Activated T-cell treated with anti-CD3 and anti-CD28 coated beads, Interleukin-2, amount 50 U/mL, for 72 hours (primary cell): Measurements from ENCODE around the gene PACS2. TPM values are rescaled to one million over a fixed set of nuclear protein-coding genes. Genes with fewer than 3 reads are reported as not detected.

Experiments used
- ATAC-seq, 2 donors: fragments of 150-1000 bp; cut with Tn5 transposase; replicated peaks in 1 of 2; 2 replicates each; pipeline ENCODE4 v1.10.0; 2021; ENCODE audit warnings: moderate library complexity in 2 of 2, mild to moderate bottlenecking in 1 of 2
- DNase-seq, 2 donors: peaks; one replicate each; pipeline ENCODE4 v3.0.0; 2021 to 2022; ENCODE audit warnings: mixed read lengths in 1 of 2
- H3K27ac Mint-ChIP-seq: one replicate; pipeline ENCODE4 v1.8.0; 2022; ENCODE audit warnings: mild to moderate bottlenecking, moderate library complexity, mixed read lengths
- H3K27me3 Mint-ChIP-seq: one replicate; pipeline ENCODE4 v1.8.0; 2022; ENCODE audit warnings: low read depth, mixed read lengths
- H3K36me3 Mint-ChIP-seq, 2 donors: one replicate each; pipeline ENCODE4 v1.8.0; 2022; ENCODE audit warnings: mixed read lengths in 2 of 2, mild to moderate bottlenecking in 1 of 2; ENCODE audit not compliant: insufficient read depth in 2 of 2
- H3K4me1 Mint-ChIP-seq: one replicate; pipeline ENCODE4 v1.8.0; 2022; ENCODE audit warnings: low read depth, mixed read lengths
- H3K4me3 Mint-ChIP-seq, 2 donors: one replicate each; pipeline ENCODE4 v1.8.0; 2022; ENCODE audit warnings: mild to moderate bottlenecking in 2 of 2, mixed read lengths in 2 of 2, moderate library complexity in 2 of 2
- H3K9me3 Mint-ChIP-seq, 2 donors: one replicate each; pipeline ENCODE4 v1.8.0; 2022; ENCODE audit warnings: mixed read lengths in 2 of 2
- total RNA-seq, 2 donors: library from RNA; stranded (reverse); gene quantifications; one replicate each; pipeline ENCODE4 v1.2.3, GENCODE V29; 2022

Gene PACS2
- total RNA-seq, 2 donors from 2014 or later: 36.5 to 44.9 TPM

DNA sequence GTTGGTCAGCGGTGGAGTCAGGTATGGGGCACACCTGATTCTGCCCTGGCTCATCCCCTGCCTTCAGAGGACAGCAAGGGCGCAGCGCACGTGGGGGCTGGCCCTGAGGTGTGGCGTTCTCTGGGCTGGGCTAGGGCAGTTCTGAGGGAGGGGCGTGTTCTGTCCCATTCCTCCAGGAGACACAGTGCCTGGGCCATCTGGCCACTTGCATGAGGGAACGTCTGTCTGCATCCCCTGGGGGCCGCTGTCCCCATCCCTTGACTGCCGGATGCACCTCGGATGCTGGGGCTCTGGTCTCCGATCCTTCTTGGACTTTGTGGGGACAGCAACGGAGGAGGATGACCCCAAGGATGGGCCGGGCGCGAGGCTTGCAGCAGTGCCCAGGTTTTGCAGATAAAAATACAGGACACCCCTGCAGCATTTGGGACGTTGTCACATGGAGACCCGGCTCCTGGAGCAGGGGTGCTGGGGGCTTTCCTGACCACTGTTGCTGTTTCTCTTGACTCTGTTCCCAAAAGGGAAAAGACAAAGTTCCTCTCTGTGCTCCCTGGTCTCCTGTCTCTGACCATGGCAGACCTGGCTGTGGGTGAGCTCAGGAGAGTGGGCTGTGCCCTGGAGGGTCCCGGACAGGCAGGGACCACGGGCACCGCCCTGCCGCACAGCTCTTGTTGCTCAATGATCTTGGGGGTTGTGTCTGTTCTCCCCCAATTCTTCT is 112.0 kb downstream of the PACS2 start:
- no peak overlapping the region for H3K27ac Mint-ChIP-seq
- H3K4me1 Mint-ChIP-seq: peaks cover 25% of the 10 kb centered on the region
- peaks cover 7 to 25% of the 10 kb centered on the region in 2 donors for H3K36me3 Mint-ChIP-seq
- no peak for ATAC-seq
- H3K9me3 Mint-ChIP-seq: no peaks in the 10 kb centered on the region
- no peaks in the 10 kb centered on the region for H3K27me3 Mint-ChIP-seq
- DNase-seq: no peak
- no peak overlapping the region for H3K4me3 Mint-ChIP-seq

DNA sequence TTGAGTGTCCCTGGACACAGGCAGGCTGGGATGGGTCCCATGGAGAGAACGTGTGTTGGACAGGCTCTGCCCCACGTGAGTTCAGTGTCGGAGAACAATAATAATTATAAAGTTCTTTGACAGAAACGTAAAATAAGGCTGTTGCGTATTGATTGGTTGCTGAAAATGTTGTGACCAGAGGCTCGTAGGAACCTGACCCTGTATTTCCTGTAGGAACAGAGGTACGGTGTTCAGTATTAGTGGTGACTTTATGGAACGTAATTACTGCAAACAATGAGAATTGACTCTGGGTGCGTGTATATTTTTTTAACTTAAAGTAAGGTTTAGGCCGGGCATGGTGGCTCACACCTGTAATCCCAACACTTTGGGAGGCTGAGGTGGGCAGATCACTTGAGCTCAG is 112.9 kb downstream of the PACS2 start:
- no peaks in the 10 kb centered on the region for H3K9me3 Mint-ChIP-seq
- H3K27me3 Mint-ChIP-seq: no peaks in the 10 kb centered on the region
- DNase-seq (no peak), ATAC-seq (no peak)
- no peak overlapping the region for H3K4me3 Mint-ChIP-seq
- peaks cover 7 to 25% of the 10 kb centered on the region in 2 donors for H3K36me3 Mint-ChIP-seq
- peaks cover 18% of the 10 kb centered on the region for H3K4me1 Mint-ChIP-seq
- no peak overlapping the region for H3K27ac Mint-ChIP-seq

DNA sequence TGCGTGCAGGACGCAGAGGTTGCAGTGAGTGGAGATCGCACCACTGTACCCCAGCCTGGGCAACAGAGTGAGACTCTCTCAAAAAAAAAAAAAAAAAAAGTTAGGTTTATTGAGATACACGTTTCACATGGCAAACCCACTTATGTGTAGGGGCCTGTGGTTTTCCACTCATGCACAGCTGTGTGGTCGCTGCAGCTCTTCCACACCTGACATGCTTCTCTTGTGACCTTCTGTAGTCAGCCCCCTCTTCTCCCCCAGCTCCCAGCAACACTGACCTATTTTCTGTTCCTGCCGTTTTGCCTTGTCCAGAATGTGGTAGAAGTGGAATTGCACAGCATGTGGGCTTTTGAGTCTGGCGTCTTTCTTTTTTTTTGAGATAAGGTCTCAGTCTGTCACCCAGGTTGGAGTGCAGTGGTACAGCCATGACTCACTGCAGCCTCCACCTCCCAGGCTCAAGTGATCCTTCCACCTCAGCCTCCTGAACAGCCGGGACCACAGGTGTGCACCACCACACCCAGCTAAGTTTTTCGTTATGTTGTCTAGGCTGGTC is 113.5 kb downstream of the PACS2 start:
- ATAC-seq (no peak), DNase-seq (no peak)
- H3K27me3 Mint-ChIP-seq: no peaks in the 10 kb centered on the region
- H3K27ac Mint-ChIP-seq: peak overlapping the region; percentile 28
- H3K9me3 Mint-ChIP-seq: no peaks in the 10 kb centered on the region
- H3K4me3 Mint-ChIP-seq: no peak overlapping the region
- H3K4me1 Mint-ChIP-seq: peaks cover 13% of the 10 kb centered on the region
- H3K36me3 Mint-ChIP-seq: peaks cover 7 to 23% of the 10 kb centered on the region in 2 donors

DNA sequence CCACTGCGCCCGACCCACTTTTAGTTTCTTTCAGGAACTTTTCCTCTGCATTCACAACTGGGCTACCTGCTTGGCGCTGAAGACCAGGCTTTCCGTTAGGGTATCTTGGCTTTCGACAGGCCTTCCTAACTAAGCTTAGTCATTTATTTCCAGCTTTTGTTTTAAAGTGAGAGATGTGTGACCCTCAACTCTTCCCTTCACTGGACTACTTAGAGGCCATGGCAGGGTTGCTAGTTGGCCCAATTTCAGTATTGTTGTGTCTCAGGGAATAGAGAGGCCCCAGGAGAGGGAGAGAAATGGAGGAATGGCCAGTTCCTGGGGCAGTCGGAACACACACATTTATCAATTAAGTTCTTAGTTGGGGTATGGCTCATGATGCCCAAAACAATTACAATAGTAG is 115.5 kb downstream of the PACS2 start:
- H3K27me3 Mint-ChIP-seq: no peaks in the 10 kb centered on the region
- peaks cover 7 to 25% of the 10 kb centered on the region in 2 donors for H3K36me3 Mint-ChIP-seq
- H3K4me3 Mint-ChIP-seq: no peak overlapping the region
- no peaks in the 10 kb centered on the region for H3K9me3 Mint-ChIP-seq
- DNase-seq (no peak), ATAC-seq (no peak)
- peaks cover 19% of the 10 kb centered on the region for H3K4me1 Mint-ChIP-seq
- H3K27ac Mint-ChIP-seq: no peak overlapping the region

DNA sequence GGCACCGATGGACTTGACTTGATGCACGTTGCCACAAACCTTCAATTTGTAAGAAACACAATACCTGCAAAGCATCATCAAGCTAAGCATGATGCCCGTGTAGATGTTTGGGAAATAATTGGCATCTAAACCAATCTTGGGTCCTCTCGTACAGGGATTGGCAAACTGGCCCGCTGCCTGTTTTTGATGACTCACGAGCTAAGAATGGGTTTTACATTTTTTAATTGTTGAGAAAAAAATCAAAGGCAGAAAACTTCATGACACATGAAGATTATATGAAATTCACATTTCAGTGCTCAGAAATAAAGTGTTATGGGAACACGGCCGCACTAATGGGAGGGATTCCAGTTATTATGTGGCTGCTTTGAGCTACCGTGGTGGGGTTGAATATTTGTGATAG is 116.0 kb downstream of the PACS2 start:
- Mint-ChIP-seq H3K4me3 (no peak overlapping the region), H3K4me1 (peaks cover 24% of the 10 kb centered on the region), H3K36me3 (peaks cover 7 to 25% of the 10 kb centered on the region in 2 donors), H3K9me3 (no peaks in the 10 kb centered on the region), H3K27ac (no peak overlapping the region), H3K27me3 (no peaks in the 10 kb centered on the region)
- no peak for ATAC-seq
- no peak for DNase-seq

DNA sequence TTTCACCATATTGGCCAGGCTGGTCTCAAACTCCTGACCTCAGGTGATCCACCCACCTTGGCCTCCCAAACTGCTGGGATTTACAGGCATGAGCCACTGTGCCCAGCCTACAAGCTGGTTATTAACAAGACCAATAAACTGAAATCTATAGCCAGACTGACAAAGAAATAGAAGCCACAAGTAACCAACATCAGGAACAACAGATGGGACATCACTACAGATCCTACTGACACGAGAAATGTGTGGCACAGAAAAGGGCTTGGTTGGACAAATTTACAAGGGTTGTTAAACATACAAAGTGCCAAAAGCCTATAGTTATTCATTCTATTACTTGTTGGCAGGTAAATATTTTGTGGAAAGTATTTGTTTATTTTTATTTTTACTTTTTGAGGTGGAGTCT is 116.7 kb downstream of the PACS2 start:
- DNase-seq (no peak), ATAC-seq (no peak)
- peaks cover 28% of the 10 kb centered on the region for H3K4me1 Mint-ChIP-seq
- peaks cover 7 to 22% of the 10 kb centered on the region in 2 donors for H3K36me3 Mint-ChIP-seq
- H3K9me3 Mint-ChIP-seq: no peaks in the 10 kb centered on the region
- no peak overlapping the region for H3K4me3 Mint-ChIP-seq
- no peaks in the 10 kb centered on the region for H3K27me3 Mint-ChIP-seq
- H3K27ac Mint-ChIP-seq: no peak overlapping the region

DNA sequence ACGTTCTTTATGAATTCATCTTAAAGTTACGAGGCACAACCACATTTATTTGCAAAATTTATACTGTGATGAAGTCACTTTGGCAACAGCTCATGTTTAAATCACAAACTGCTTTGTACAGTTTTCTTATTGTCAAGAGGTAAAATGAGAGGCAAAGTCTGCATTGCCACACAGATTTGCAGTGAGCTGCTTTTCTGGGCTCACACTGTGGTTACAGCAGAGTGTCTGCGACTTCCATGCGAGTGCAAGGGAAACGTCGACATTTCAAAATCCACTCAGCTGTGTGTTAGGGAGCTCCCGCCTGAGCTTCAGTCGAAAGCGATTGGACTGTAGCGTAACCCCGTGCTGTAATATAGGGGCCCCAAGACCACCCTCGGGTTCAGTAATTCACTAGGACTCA is 118.1 kb downstream of the PACS2 start:
- ATAC-seq (no peak), DNase-seq (no peak)
- Mint-ChIP-seq H3K4me3 (no peak overlapping the region), H3K27ac (no peak overlapping the region), H3K36me3 (peaks cover 2 to 13% of the 10 kb centered on the region in 2 donors), H3K9me3 (no peaks in the 10 kb centered on the region), H3K4me1 (peaks cover 21% of the 10 kb centered on the region), H3K27me3 (no peaks in the 10 kb centered on the region)

DNA sequence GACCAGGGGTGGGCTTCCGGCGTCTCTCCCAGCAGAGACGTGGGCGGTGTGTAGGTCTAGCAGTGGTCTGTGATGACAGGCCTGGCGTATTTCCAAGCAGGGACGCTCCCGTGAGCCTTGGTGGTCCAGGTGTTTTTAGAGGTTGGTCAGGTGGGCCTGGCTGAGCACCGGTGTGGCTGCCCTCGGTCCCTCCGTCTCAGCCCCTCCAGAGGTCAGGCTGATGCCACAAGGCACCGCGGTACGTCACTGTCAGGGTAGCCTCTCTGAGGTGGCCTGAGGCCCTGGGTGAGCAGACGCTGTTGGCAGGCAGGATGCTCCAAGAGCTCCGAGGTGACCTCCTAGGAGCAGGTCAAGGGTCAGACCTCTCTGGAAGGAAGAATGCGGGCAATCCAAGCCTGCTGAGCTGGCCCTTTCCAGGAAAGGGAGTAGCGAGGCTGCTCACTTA is 118.6 kb downstream of the PACS2 start:
- Mint-ChIP-seq H3K36me3 (peaks cover 2 to 13% of the 10 kb centered on the region in 2 donors), H3K4me1 (peaks cover 21% of the 10 kb centered on the region), H3K9me3 (no peaks in the 10 kb centered on the region), H3K27me3 (no peaks in the 10 kb centered on the region), H3K4me3 (no peak overlapping the region), H3K27ac (no peak overlapping the region)
- DNase-seq: no peak
- ATAC-seq: no peak

DNA sequence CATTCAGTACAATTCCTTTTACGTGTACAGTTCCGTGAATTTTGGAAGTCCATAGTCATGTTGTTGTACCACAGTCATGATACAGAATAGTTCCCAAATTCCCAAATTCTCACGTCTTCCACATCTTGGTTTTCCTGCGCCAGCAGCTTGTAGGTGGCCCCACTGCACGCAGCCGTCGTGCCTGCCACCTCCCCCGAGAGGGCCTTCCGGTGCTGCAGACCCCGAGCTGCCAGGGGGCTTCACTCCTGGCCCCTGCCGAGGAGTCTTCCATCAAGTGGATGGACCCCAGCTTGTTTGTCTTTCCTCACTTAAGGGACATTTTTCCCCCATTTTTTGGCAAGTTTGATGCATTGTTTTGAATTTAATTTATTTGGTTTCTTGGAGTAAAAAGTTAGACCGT is 121.9 kb downstream of the PACS2 start:
- Mint-ChIP-seq H3K4me1 (peaks cover 21% of the 10 kb centered on the region), H3K27ac (no peak overlapping the region), H3K4me3 (no peak overlapping the region), H3K27me3 (no peaks in the 10 kb centered on the region), H3K36me3 (peaks cover 0 to 3% of the 10 kb centered on the region in 2 donors), H3K9me3 (no peaks in the 10 kb centered on the region)
- no peak for ATAC-seq
- no peak for DNase-seq

DNA sequence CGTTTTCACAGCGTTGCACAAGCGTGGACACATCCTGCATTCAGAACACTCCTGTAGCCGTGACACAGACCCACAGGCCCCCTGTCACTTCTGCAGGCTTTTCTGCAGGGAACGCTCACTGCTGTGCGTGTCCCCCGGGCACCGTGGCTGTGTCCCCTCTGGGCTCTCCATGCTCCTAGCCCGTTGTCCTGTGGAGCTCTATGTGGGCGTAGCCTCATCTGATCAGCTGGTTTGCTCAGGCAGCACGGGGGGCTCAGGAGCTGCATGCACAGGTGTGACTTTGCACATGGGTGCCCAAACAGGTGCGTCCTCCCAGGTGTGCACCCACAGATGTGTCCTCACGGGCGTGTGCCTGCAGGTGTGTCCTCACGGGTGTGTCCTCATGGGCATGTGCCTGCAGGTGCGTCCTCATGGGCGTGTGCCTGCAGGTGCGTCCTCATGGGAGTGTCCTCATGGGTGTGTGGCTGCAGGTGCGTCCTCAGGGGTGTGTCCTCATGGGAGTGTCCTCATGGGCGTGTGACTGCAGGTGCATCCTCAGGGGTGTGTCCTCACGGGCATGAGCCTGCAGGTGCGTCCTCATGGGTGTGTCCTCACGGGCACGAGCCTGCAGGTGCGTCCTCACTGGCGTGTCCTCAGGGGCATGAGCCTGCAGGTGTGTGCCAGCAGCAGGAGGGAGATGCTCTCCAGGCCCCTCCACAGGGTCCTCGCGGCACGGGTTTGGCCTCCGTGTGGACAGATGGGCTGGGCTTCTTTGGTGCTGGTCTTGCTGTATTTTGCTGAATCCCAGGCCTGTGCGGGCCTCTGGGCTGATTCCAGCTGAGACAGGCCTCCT is 122.6 kb downstream of the PACS2 start:
- ATAC-seq: no peak
- Mint-ChIP-seq H3K27ac (no peak overlapping the region), H3K4me3 (no peak overlapping the region), H3K27me3 (no peaks in the 10 kb centered on the region), H3K9me3 (no peaks in the 10 kb centered on the region), H3K36me3 (peaks cover 0 to 7% of the 10 kb centered on the region in 2 donors), H3K4me1 (peaks cover 21% of the 10 kb centered on the region)
- DNase-seq: no peak

DNA sequence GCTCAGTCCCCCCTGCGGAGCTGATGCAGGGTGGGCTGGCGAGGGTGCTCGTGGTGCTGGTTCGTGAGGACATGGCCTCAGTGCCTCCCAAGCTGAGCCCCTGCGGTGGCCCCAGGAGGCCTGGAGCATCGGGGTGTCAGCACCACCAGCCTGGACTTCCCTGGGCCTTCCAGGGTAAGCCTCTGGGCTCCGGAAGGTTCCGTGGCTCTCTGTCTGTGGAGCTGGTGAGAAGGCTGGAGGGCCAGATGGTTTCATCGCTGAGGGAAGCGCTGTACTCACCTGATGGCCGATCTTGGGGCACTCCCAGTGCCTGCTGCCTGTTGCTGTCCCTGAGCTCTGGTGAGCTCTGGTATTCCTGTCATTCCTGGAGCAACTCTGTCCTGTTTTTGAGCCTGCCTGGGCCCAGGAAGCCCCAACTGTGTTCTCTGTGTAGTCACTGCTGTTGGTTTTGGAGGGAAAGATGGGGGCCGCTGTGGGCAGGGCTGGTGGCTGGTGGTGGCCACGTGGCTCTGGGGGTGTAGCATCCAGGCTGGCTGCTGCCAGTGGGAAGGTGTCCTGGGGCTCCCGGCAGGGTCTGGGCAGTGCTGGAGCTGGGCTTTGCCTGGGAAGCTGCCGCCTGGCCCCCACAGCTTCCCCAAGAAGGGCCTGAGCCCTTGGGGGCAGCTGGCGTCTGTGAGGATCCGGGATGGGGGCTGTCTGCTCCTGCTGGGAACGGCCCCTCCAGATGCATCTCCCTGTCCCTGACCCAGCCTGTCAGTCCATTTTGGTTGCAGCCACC is 123.4 kb downstream of the PACS2 start:
- no peak for ATAC-seq
- Mint-ChIP-seq H3K27me3 (no peaks in the 10 kb centered on the region), H3K9me3 (no peaks in the 10 kb centered on the region), H3K4me1 (peaks cover 21% of the 10 kb centered on the region), H3K27ac (no peak overlapping the region), H3K36me3 (peaks cover 0 to 7% of the 10 kb centered on the region in 2 donors), H3K4me3 (no peak overlapping the region)
- DNase-seq: no peak

DNA sequence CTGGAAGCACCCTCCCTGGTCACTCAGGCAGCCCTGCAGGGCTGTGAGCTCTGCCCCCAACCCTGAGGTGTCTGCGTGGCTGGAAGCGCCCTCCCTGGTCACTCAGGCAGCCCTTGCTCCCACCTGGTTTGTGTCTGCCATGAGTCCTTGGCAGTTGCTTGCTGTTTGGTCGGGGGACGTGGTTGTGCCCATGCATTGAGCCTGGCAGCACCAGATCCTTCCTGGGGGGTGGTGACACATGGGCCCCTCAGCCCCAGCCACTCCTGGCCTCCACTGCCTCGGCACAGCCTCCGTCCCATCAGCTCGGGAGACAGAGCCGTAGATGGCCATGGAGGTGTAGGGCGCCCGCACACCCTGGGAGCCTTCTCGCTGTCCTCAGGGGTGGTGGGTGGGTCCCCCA is 124.6 kb downstream of the PACS2 start:
- H3K36me3 Mint-ChIP-seq: peaks cover 0 to 7% of the 10 kb centered on the region in 2 donors
- H3K27ac Mint-ChIP-seq: no peak overlapping the region
- no peak overlapping the region for H3K4me3 Mint-ChIP-seq
- DNase-seq (no peak), ATAC-seq (no peak)
- H3K4me1 Mint-ChIP-seq: peaks cover 18% of the 10 kb centered on the region
- H3K27me3 Mint-ChIP-seq: no peaks in the 10 kb centered on the region
- H3K9me3 Mint-ChIP-seq: no peaks in the 10 kb centered on the region
